ENCODE results near the gene ZNF691.

The ZNF691 gene

GRCh38 chr1:42797414-42797813, 49.0 kb upstream of the ZNF691 start:
- H3K4me1 ChIP-seq (ENCODE audit: control insufficient read depth, insufficient read depth, low read length) = no peaks in the 10 kb centered on the region
- TF ChIP-seq ZSCAN5A (tag by site-specific recombination; IDR thresholded peaks at IDR 0.05) (no peak), ZNF202 (tag by site-specific recombination; IDR thresholded peaks at IDR 0.05; ENCODE audit: borderline replicate concordance) (no peak), PRDM1 (tag by site-specific recombination; IDR thresholded peaks at IDR 0.05) (no peak), ZIC2 (tag by site-specific recombination; IDR thresholded peaks at IDR 0.05) (no peak), CTCF (tag by site-specific recombination; IDR thresholded peaks at IDR 0.05) (no peak), ZNF114 (tag by site-specific recombination; IDR thresholded peaks at IDR 0.05) (no peak), ELK4 (IDR thresholded peaks at IDR 0.05; ENCODE audit: borderline replicate concordance, low read depth, low read length) (no peak), ZNF785 (tag by site-specific recombination; IDR thresholded peaks at IDR 0.05) (no peak), ZNF660 (tag by site-specific recombination; IDR thresholded peaks at IDR 0.05) (no peak), ZNF366 (tag by site-specific recombination; conservative IDR thresholded peaks at IDR 0.05) (no peak), ZNF302 (tag by site-specific recombination; IDR thresholded peaks at IDR 0.05; ENCODE audit: low read depth) (no peak), ZNF629 (tag by site-specific recombination; IDR thresholded peaks at IDR 0.05) (no peak), SP3 (tag by site-specific recombination; IDR thresholded peaks at IDR 0.05) (no peak), ZBTB6 (tag by site-specific recombination; IDR thresholded peaks at IDR 0.05) (no peak)
- H3K27ac ChIP-seq (ENCODE audit: extremely low read depth, low read depth, low read length) = no peak overlapping the region
- no peaks in the 10 kb centered on the region for H3K36me3 ChIP-seq (ENCODE audit: control insufficient read depth in 2 of 2, insufficient read depth in 1 of 2, low read length in 2 of 2)
- no peak overlapping the region for H3K4me3 ChIP-seq (ENCODE audit: low read depth, low read length)
- POLR2A ChIA-PET = interaction anchor here (1.0 kb wide), 1 partner anchor 49 kb away, joined by 4 read pairs; the partner anchor contains the start of gene ZNF691
- H3K9me3 ChIP-seq (ENCODE audit: control insufficient read depth, insufficient read depth, low read depth, low read length) = no peaks in the 10 kb centered on the region
- CTCF ChIA-PET = no interaction called here

- Histone ChIP-seq H3K27ac (ENCODE audit: extremely low read depth, low read depth, low read length) (no peak overlapping the region), H3K4me1 (ENCODE audit: control insufficient read depth, insufficient read depth, low read length) (no peaks in the 10 kb centered on the region), H3K4me3 (ENCODE audit: low read depth, low read length) (no peak overlapping the region), H3K36me3 (ENCODE audit: control insufficient read depth in 2 of 2, insufficient read depth in 1 of 2, low read length in 2 of 2) (no peaks in the 10 kb centered on the region), H3K9me3 (ENCODE audit: control insufficient read depth, insufficient read depth, low read depth, low read length) (no peaks in the 10 kb centered on the region)
- CTCF ChIA-PET = no interaction called here
- POLR2A ChIA-PET = interaction anchor here (1.0 kb wide), 1 partner anchor 48 kb away, joined by 4 read pairs; the partner anchor contains the start of gene ZNF691
- no peak for TF ChIP-seq ZNF677 (tag by site-specific recombination; IDR thresholded peaks at IDR 0.05)
- TF ChIP-seq ZNF23 (tag by site-specific recombination; IDR thresholded peaks at IDR 0.05; ENCODE audit: borderline replicate concordance) = no peak
- no peak for TF ChIP-seq ZNF639 (tag by site-specific recombination; IDR thresholded peaks at IDR 0.05)
- TF ChIP-seq MEIS1 (CRISPR knock-in tag; IDR thresholded peaks at IDR 0.05; ENCODE audit: borderline replicate concordance) = no peak
- TF ChIP-seq ZNF449 (tag by site-specific recombination; IDR thresholded peaks at IDR 0.05) = no peak
Measured at GRCh38 chr1:42797979-42798378, 48.4 kb upstream of the ZNF691 start.
